ENCODE results near the gene KIAA0040. TPM values are rescaled to one million over a fixed set of nuclear protein-coding genes. Genes with fewer than 3 reads are reported as not detected.
A peak's percentile ranks its signal among the peaks of the same experiment; 100 is the strongest.
"Not testable (repeated sequence)": the region's sequence is repeated elsewhere in the genome, so short reads cannot be mapped to it uniquely, and the experiment has no call there.

KIAA0040 gene
- polyA plus RNA-seq, 1 donor, result 16.1 TPM

DNA sequence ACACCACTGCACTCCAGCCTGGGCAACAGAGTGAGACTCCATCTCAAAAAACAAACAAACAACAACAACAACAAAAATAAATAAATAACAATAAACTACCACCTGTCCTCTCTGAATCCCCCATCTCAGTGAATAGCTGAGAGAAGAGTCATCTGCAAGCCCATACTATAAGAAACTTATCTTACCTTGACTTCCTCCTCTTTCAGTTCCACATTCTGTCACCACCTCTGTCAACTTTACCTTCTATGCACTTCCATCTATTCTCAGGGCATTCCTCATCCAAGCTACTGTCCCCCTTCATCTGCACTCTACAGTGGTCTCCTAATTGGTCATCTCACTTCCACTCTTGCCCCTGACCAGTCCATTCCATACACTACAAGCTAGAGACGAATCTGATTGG, 58.1 kb downstream of the KIAA0040 start:
- DNase-seq, result no peak

DNA sequence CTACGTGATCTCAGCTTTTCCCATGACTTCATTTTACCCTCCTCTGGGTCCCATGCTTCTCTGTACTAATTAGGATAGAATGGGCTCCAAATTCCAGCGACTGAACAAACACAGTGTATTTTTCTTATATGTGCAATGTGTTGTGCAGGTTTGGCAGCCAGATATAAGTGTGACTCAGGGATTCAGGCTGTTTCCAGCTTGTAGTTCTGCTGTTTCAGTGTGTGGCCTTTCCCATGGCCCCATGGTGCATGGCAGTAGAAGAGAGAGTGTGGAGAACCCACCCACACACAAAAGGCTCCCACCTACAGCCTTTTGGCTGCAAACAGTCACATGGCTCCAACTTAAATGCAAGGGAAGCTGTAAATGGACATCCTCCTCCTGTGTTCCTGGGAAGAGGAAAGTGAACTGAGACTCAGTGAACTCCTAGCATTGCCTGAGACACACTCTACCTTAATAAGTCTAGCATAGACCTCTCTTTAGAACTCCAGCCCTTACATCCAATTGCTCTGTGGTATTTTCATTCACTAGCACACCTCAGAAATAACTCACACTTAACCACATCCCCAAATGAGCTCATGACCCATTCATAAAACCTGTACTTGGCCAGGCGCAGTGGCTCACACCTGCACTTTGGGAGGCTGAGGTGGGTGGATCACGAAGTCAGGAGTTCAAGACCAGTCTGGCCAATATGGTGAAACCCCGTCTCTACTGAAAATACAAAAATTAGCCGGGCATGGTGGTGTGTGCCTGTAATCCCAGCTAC, 58.7 kb downstream of the KIAA0040 start:
- no peak for DNase-seq

DNA sequence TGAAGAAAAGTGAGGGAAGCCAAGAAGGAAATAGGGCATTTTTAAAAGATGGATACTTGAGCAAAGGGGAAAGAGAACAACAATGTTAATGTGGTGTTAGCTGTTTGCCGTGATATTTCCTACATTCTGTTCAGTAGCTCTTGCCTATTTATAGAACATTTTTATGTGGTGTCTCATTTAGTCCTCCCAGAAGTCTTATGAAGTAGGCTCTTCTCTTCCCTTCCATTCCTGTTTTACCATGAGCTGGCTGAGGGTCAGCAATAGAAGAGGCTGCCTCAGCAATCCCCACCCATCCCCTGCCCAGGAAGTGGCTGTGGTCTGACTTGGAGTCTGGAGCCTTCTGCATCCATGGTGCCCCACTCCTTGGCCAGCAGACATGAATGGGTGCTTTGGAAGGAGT, 60.1 kb downstream of the KIAA0040 start:
- DNase-seq, result no peak

DNA sequence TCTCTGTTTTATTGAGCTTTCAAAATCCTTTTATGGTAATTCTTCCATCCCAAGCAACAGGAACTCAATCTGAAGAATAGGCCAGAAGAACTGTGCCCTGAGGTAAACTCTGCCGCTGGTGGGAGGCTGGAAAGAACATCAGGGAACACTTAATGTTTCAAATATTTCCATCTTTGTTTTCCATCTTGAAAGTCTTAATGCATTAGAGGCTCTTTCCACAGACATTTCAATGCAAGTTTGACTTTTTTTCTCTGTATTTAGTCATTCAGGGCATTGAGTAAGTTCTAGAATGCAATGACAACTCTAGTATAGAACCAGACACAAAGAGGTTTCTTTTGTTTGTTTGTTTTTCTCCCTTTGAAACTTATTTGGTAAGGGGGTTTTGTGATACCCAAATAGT, 61.5 kb downstream of the KIAA0040 start:
- DNase-seq, result no peak

DNA sequence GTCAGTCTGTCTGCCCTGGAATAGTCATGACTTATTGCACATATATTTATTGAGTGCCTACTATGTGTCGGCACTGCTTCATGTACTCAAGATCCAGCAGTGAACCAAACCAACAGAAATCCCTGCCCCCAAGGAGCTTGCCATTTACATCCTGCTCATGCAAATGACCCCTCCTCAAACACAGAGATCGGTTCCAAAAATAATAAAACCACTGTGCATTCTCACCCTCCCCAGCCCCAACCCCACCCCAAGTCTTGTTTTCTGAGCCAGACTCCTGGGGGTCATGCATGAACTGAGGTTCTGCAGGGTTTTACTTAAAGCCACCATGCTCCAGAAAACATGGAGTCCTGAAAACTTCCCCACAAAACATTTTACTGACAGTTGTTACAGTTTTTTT, 61.9 kb downstream of the KIAA0040 start:
- no peak for DNase-seq

DNA sequence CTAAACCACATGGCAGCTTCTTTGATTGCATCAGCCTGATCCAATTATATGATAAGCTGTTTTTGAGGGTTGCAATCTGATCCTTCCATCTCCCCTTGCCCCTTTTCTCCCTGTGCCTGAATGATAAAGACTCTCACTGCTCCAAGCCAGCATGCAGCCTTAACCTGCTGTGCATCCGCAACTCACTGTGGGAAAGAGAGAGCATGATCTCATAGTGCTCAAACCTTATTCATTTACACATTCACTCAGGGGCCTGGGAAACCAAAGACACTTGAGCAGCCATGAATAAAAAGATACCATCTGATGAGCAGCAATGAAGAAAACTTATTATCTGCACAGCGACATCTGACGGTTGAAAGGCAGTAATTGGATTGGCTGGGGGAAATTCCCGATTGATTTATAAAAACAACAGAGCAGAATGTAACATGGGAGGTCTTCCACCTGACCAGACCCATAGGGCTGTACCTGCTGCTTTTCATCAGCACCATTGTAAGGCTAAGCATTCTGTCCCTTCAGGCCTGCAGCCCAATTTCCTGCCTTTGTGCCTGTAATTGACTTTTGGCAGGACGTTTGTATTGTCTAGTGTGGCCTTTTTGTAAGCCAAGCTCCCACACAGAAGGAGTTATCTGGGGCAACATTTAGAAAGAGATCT, 62.5 kb downstream of the KIAA0040 start:
- no peak for DNase-seq

DNA sequence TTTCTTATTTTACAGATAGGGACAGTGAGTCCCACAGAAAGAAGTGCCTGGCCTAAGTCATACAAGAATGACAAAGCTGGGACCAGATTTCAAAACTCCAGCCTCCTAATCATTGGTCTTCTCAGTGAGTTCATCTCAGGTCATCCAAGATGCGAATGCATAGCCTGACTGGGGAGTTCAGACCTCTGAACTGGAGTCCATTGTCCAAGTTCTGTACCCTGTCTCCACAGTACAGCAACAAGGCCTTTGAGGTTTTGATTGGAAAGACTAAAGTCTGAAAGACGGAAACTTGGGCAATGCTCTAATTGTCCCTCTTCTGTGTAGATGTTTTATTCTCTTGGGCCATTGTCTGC, 63.0 kb downstream of the KIAA0040 start:
- no peak for DNase-seq

DNA sequence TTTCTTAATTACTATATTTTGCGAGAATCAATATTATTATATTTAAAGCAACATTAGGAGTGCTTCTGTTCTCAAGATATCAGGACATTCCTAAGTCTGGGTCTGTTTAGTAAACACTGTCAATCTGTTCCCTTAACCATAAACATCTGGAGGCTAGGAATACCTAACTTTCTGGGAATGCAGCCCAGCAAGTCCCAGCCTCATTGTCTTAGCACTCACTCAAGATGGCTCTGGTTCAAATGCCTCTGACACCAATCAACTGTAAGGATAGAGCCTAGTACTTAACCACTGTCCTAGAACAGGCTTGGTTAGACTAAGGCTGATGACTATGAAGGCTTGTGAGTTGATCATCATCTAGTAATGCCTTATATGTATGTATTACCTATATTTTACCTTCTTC, 63.4 kb downstream of the KIAA0040 start:
- peak; percentile 55 for DNase-seq

DNA sequence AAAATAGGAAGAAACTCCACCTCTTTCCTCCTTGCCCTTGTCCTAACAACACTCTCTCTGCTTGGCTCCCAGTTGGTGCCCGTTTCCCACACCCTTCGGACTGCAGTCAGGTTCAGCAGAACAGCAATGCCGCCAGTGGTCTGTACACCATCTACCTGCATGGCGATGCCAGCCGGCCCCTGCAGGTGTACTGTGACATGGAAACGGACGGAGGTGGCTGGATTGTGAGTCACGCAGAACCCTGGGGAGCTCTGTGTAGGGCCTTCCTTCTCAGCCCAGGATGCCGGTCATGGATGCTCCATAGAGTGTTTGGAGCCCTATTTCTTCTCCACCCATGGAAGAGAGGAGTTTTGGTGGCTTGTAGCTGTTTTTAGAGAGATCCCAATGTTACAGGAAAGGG, 64.1 kb downstream of the KIAA0040 start:
- DNase-seq, result no peak

DNA sequence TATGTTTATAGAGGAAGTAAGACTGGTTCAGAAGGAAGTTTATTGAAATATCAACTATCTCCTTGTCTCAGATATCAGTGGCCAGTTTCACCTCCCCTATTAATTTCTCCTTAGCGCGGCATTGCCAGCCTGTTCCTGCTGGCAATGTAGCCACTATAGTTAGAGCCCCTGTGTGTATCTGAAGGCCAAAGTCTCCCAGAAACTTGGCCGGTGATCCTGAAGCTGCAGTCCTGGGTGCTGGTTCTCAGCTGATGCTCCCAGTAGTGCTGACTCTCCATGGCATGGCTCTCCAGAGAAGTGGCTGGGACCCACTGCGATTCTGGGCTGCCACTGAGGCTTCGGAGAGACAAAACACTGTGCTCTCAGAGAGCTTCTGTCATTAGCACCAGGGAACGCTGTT, 65.0 kb downstream of the KIAA0040 start:
- DNase-seq, result no peak

DNA sequence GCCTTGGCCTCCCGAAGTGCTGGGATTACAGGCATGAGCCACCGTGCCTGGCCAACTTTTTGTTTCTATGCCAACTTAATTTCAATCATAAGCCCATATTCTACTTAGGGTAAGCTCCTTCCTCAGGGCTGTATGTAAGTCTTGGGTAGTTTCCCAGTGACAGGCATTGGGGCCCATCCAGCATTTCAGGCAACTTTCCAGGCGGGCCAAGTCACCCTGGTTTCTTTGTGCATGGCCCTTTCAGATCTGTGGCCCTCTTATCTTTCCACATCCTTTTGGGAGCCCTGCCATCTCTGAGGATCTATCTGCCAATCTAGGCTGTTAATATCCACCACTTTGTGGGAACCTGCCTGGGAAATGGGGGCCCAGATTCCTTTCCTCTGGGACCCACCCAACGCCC, 66.2 kb downstream of the KIAA0040 start:
- no peak for DNase-seq

DNA sequence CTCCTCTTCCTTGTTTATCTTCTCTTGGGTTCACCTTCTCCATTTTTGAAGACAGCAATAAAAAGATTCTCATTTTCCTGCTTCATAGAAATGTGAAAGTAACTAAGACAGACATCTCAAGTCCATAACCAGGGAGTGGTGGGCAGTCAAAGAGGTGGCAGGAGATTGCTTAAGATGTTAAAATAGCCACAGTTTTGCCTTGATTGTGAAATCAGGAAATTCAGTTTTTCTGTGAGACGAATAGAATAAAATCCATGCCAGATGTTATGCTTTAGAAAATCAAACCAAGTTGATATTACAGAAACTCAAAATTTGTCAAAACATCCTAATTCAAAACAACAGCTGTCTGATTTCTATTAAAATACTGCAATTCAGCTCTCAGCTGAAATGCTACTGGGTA, 67.7 kb downstream of the KIAA0040 start:
- DNase-seq, result no peak

DNA sequence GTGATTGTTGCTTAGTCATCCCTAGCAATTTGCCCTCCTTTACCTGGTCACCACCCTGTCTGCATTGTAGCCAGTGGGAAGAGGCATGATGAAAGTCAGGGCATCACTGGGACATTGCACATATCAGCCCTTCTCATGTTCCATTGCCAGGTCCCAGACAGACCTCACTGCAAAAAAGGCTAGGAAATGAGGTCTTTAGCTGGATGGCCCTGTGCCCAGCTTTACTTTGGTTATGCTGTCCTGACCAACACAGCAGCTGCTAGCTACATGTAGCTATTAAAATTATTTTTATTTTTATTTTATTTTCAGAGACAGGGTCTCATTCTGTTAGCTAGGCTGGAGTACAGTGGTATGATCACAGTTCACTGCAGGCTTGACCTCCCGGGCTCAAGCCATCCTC, 72.1 kb downstream of the KIAA0040 start:
- DNase-seq, result no peak

DNA sequence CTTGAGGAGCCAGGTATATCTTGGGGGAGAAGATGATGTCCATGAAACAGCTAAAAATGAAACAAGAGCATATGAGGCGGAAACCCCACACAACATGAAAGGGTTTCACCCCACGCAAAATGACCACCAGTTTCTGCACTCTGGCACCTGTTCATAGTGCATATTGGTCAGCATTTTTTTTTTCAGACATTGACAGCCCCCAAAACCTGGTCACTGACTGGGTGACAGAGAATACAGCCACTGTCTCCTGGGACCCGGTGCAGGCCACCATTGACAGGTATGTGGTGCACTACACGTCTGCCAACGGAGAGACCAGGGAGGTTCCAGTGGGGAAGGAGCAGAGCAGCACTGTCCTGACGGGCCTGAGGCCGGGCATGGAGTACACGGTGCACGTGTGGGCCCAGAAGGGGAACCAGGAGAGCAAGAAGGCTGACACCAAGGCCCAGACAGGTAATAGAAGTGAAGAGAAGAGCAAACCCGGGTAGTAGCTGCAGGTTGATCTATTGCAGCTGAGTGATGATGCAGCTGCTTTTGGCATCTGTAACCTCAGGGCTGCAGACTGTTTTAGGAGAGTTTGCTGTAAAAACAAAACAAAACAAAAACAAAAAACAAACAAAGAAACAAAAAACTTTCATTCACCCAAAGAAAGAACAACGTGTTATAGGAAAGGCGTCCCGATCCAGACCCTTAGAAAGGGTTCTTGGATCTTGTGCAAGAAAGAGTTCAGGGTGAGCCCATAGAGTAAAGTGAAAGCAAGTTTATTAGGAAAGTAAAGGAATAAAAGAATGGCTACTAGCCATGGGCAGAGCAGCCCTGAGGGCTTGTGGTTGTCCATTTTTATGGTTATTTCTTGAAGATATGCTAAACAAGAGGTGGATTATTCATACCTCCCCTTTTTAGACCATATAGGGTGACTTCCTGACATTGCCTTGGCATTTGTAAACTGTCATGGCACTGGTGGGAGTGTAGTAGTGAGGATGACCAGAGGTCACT, 73.9 kb downstream of the KIAA0040 start:
- no peak for DNase-seq

DNA sequence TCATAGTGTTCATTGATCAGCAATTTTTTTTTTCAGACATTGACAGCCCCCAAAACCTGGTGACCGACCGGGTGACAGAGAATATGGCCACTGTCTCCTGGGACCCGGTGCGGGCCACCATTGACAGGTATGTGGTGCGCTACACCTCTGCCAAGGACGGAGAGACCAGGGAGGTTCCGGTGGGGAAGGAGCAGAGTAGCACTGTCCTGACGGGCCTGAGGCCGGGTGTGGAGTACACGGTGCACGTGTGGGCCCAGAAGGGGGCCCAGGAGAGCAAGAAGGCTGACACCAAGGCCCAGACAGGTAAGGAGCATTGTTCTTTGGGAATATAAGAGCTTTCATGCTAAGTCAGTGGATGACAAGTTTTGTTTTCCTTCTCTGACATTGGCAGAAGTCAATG, 75.7 kb downstream of the KIAA0040 start:
- no peak for DNase-seq

DNA sequence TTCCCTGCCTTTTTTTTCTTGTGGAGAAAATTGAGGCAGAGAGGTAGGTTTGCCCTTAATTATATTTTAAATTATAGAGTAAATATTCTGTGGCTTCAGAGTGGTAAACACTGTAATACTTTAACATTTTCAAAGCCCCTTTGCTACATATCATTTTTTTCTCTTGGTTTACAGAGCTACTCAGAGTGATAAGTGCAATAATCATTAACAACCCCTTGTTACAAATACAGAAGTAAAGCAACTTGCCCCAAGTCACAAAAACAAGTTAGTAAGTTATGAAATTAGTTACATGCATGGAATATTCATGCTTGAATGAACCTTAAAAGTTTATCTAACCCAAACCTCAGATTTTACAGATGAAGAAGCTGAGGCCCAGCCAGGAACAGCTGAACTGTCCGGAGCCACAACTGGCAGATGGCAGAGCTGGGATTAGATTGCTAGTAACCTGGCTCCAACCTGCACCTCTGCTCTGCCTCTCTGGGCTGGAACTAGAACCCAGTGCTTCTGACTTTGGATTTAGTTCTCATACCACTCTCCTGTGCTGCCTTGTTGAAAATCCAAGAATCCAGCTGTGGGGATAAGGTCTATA, 76.3 kb downstream of the KIAA0040 start:
- DNase-seq, result no peak

DNA sequence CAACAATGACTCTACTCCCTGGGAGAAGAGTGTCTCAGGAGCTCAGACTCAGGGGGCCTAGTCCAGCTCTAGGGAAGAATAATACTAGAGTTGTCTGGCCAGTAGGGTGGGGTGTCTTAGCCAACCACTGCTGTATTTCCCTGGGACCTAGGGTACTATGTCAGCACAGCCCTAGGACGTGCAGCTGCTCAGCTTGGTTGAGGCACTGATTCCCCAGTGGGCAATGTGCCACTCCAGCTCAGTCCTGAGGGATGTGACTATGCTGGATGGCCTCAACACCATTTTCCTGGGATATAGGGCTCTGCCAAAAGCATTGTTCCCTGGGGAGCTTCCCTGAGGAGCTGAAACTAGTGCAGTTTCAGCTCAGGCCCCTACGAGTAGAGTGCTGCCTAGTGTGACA, 77.6 kb downstream of the KIAA0040 start:
- no peak for DNase-seq

DNA sequence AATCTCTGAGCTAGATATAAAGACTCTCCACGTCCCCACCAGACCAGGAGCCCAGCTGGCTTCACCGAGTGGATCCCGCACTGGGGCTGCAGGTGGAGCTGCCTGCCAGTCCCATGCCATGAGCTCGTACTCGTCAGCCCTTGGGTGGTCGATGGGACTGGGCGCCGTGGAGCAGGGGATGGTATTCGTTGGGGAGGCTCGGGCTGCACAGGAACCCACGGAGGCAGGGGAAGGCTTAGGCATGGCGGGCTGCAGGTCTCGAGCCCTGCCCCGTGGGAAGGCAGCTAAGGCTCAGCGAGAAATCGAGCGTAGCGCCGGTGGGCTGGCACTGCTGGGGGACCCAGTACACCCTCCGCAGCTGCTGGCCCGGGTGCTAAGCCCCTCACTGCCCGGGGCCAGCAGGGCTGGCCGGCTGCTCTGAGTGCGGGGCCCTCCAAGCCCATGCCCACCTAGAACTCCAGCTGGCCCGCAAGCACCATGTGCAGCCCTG, 84.2 kb downstream of the KIAA0040 start:
- not testable (repeated sequence) for DNase-seq
